ENCODE measurements around the gene PSMD12.
A peak's percentile ranks its signal among the peaks of the same experiment; 100 is the strongest.

Gene PSMD12

GRCh38 chr17:67366193-67367157 lies at the start of gene PSMD12:
Gene PSMD12 (minus strand): TSS chr17:67366577. CDS start chr17:67366519, 58 bp downstream.
- no peak for TF ChIP-seq CTCF (IDR thresholded peaks at IDR 0.05; ENCODE audit: control insufficient read depth, insufficient read depth, low read depth, low read length, missing control alignments)
- no peak for DNase-seq (ENCODE audit: low read depth)
- peak within 1 kb of the TSS; percentile 90 for H3K4me3 ChIP-seq (ENCODE audit: control insufficient read depth, low read depth, low read length)

GRCh38 chr17:67415291-67415690 lies 48.9 kb upstream of the PSMD12 start:
- no peak for DNase-seq (ENCODE audit: low read depth)
- no peak for TF ChIP-seq CTCF (IDR thresholded peaks at IDR 0.05; ENCODE audit: control insufficient read depth, insufficient read depth, low read depth, low read length, missing control alignments)
- no peak overlapping the region for H3K4me3 ChIP-seq (ENCODE audit: control insufficient read depth, low read depth, low read length)

- no peak for TF ChIP-seq CTCF (IDR thresholded peaks at IDR 0.05; ENCODE audit: control insufficient read depth, insufficient read depth, low read depth, low read length, missing control alignments)
- no peak overlapping the region for H3K4me3 ChIP-seq (ENCODE audit: control insufficient read depth, low read depth, low read length)
- DNase-seq (ENCODE audit: low read depth): no peak
These were observed 48.2 kb upstream of the PSMD12 start for GRCh38 chr17:67414559-67414958.

- no peak overlapping the region for H3K4me3 ChIP-seq (ENCODE audit: control insufficient read depth, low read depth, low read length)
- TF ChIP-seq CTCF (IDR thresholded peaks at IDR 0.05; ENCODE audit: control insufficient read depth, insufficient read depth, low read depth, low read length, missing control alignments): no peak
- no peak for DNase-seq (ENCODE audit: low read depth)
These were observed 47.8 kb upstream of the PSMD12 start for GRCh38 chr17:67414130-67414529.

- DNase-seq (ENCODE audit: low read depth): no peak
- TF ChIP-seq CTCF (IDR thresholded peaks at IDR 0.05; ENCODE audit: control insufficient read depth, insufficient read depth, low read depth, low read length, missing control alignments): no peak
- no peak overlapping the region for H3K4me3 ChIP-seq (ENCODE audit: control insufficient read depth, low read depth, low read length)
These were observed 47.0 kb upstream of the PSMD12 start for GRCh38 chr17:67413388-67413787.

GRCh38 chr17:67412941-67413340 lies 46.6 kb upstream of the PSMD12 start:
- no peak for DNase-seq (ENCODE audit: low read depth)
- no peak for TF ChIP-seq CTCF (IDR thresholded peaks at IDR 0.05; ENCODE audit: control insufficient read depth, insufficient read depth, low read depth, low read length, missing control alignments)
- no peak overlapping the region for H3K4me3 ChIP-seq (ENCODE audit: control insufficient read depth, low read depth, low read length)
